ENCODE data around the gene FAAP20.

Gene FAAP20

DNA sequence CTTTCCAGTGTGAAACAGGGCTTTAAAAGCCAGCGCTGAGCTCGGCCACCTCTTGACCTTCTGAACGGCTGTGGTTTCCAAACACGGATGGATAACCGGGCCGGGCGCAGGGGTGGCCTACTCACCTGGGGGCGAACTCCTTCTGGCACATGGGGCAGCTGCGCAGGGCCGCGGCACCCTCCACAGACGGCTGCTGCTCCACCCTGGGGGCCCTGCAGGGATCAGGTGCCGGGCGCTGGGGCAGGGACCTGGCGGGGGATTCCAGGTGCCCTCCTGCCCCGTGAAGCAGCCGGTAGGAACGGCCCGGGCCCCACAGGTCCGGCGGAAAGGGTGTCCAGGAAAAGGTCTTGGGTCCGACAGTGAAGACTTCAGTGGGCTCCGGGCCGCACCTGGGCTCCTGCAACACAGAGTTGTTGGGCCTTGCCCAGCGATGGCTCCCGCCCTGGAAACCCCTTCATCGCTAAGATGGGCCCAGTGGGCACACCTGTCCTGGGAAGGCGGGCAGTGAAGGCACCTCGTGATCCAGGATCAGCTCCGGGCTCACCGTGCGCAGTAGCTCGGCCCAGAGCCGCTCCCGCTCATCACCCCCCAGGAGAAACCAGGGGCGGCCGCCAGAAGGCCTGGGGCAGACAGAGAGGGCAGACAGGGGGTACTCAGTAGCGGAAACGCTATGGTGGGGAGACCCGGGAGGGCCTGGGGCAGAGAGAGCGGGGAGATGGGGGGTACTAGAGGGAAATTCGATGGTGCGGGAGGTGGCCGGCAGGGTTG is 874 bp downstream of the FAAP20 start:
- DNase-seq = no peak

DNA sequence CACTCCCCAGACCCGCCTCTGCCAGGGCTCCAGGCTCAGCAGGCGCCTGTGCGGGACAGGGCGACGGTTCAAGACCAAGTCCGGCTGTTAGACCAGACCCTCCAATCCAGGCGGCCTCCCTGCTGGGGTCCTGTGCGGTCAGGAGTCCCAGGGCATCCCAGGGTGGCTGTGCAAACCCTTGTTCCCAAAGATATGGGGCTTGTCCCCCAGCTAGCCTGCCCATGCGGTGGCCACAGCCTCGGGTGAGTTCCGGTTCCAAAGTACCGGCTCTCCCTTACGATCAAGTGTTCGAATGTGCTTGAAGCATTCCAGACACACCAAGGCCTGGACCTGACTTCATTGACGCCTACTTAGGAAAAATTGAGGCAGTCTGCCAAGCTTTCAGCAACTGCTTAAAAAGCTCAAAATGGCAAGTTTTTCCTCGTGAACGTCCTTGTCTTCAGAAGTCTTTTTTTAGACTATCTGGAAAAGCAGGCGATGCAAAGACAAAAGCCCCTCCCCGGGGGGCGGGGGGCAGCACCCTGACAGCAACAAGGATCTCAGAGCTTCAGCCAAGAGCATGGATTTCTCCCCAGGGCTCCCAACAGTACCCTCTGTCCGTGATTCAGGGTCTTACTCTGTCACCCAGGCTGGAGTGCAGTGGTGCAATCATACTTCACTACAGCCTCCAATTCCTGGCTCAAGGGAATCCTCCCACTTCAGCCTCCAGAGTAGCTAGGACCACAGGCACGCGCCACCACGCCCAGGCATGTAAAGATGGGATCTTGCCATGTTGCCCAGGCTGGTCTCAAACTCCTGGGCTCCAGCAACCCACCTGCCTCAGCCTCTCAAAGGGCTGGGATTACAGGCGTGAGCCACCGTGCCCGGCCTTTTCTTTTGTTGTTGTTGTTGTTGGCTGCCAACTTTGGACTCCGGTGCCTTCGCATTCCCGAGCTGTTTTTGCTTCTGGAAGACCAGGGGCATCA is 2.3 kb downstream of the FAAP20 start:
- DNase-seq = no peak

DNA sequence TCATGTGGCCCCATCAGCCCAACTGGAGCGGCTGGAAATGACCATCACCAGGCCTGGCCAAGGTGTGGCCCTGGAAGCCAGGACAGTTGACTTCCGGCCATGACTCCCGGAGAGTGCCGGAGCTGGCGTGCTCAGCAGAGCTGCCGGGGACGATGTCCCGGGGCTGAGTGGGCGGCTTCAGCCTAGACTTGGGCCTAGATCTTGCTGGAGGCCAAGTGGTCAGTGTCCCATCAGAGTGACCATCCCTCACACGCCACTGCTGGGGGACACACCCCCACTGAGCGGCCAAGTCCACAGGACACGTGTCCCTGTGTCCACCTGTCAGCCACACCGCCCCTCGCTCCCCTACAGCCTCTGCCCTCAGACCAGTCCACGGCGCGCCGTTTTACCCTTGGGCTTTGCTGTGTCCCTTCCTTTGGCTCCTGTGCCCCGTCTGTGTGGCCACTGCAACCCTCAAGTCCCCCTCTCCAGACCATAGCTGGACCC is 4.0 kb downstream of the FAAP20 start:
- no peak for DNase-seq

DNA sequence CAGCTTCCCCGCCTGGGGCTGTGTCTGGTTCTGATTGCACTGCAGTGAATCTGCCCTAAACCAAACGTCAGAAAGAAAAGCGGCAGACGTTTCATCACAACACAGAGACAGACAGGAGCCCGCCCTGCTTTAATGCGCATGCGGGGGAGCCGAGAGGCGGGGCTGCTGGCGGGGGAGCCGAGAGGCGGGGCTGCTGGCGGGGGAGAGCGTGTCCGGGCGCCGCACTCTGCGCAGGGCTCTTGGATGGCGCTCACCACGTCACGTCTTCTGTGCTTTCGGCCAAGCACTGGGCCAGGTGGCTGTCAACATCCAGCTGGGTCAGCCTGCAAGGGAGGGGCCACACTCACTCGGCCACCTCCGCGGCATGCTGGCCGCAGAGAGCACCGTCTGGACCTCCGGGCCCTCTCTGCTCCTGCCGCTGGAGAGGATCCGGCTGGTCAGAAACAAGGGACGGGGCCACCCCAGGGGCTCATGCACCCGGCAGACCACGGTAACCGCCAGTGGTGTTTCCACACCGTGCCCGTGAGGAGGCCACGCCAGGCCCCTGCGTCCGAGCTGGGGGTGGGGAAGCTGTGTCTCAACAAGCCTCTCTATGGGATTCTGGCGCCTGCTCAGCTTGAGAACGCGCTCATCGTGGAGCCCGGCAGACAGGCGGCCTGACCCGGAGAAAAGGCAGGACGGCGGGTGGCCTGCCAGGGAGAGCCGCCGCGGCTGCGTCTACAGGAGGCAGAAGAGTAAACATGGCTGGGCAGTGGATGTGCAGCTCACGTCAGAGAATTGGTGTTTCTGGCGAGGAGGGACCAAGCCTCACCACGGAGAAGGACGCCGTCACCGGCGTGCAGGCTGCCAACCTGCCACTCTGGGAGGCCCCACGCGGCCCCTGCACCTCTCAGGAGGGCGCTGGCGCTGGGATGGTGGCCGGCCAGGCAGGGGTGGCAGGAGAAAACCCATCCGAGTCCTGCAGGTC is 4.8 kb downstream of the FAAP20 start:
- peak; percentile 87 for DNase-seq

DNA sequence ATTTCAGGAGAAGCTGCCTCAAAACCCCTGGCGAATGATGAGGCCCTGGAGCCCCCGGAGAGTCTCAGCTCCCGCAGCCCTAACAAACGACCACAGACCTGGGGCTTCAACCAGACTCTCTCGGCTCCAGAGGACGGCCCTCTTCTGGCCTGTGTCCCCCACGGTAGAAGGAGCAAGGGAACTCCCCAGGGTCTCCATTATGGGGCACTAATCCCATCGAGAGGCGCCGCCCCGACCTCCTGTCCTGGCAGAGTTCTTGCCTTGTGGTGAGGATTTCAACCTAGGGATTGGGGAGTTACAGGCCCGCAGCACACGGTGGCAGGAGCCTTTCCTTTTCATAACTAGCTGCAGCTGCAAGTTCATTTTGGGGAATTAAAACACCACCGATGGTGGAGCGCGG is 6.2 kb downstream of the FAAP20 start:
- no peak for DNase-seq

DNA sequence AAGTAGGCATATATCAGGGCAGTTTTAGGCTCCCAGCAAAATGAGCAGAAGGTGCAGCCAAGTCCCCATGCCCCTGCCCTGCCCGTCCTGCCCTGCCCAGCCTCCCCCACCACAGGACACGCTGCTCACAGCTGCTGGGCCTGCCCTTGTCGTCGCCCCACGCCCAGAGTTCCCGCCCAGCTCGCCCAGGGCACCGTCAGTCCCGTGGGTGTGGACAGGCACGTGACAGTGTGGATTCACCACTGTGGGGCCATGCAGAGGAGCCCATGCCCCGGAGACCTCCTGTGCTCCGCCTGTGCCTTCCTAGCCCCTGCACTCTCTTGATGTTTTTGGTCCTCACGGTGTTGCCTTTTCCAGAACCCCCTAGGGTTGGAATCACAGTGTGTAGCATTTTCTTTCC is 7.0 kb downstream of the FAAP20 start:
- DNase-seq = no peak

DNA sequence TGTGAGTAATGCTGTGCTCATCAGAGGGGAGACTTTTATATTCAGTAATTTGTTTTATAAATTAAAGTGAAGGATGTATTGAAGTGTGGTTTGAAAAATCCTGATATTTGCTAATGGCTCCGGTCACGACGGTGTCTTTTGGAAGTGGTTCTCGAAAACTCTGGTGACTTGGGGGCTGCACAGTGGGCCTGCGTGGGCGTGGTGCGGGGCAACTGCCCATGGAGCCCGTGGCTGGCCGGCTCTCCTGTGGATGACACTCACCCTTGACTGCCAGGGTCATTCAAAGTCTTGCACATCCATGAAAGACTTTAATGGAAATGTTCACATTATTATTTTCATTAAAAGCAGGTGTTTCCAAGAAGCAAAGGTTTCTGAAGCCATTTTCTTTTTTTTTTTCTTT is 7.7 kb downstream of the FAAP20 start:
- no peak for DNase-seq

DNA sequence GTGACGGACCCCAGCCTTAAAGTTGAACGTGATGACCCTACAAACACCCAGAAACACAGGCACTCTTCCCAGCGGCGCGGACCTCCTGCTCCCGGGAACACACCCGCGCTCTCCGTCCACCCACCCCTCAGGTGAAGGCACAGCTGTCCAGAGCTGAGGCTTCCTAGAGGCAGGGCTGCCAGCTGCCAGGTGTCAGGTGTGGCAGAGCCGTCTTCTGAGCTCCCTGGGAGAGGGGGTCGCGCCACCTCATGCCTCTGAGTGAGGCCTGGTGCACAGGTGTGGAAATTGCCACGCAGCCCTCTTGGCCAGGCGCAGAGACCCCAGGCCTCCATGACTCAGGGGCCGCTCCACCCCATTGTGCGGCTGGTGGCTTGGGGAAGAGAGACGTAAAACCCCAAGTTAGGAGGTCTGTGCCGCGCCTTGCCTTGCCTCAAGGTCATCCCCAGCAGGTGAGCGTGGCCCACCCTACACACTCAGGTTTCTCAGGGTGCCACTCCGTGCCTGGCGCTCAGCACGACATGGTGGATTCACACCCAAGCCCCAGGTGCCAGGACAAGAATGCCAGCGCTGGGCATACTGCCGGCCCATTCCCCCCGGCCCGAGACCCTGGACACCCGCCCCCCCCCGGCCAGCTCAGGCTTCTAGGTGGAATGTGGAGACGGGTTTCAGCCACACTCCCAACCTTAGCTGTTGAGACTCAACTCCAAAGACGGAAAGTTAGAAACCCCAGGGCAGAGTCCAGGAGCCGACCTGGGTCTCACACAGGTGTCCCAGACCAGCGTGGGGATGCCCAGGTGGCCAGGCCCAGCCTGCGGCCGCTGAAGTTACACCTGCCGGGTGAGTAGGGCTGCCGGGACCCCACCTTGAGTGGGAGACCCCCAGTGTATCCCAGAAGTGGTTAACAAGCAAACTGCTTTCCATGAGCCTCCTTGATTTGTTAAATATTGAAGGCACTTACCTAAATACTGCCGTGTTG is 8.4 kb downstream of the FAAP20 start:
- DNase-seq = no peak

DNA sequence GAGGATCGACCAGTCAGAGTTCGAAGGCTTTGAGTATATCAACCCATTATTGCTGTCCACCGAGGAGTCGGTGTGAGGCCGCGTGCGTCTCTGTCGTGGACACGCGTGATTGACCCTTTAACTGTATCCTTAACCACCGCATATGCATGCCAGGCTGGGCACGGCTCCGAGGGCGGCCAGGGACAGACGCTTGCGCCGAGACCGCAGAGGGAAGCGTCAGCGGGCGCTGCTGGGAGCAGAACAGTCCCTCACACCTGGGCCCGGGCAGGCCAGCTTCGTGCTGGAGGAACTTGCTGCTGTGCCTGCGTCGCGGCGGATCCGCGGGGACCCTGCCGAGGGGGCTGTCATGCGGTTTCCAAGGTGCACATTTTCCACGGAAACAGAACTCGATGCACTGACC is 9.6 kb downstream of the FAAP20 start:
- DNase-seq = no peak

DNA sequence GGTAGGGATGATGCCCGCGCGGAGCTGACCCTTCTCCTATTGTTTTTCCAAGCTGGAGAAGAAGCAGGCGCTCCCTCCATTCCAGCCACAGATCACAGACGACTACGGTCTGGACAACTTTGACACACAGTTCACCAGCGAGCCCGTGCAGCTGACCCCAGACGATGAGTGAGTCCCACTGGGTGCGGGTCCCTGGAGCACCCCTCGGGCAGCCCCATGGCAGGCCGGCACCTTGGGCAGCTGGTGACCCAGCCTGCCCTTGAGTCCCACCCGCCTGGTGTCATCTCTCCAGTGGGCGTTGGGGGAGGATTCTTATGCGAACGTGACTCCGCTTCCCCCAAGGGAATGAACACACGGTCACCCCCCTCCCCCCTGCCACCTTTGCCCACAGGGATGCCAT is 10.0 kb downstream of the FAAP20 start:
- no peak for DNase-seq

DNA sequence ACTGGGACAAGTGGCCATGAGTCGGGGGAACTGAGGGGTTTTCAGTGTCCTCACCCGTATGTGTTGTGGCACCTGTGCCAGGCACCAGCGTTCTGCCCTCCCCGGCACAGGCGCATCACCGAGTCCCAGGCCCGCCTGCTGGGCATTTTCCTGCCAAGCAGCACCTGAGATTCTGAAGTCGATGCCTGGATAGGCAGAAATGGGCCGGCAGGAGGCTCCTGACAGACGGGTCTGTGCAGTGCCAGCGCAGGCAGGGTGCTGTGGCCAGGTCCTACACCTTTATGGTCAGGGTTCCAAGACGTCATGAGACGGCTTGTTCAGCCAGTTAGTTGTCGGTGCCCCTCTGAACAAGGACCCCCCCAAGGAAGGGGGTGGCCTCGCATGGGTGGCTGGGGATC is 10.6 kb downstream of the FAAP20 start:
- DNase-seq = no peak

DNA sequence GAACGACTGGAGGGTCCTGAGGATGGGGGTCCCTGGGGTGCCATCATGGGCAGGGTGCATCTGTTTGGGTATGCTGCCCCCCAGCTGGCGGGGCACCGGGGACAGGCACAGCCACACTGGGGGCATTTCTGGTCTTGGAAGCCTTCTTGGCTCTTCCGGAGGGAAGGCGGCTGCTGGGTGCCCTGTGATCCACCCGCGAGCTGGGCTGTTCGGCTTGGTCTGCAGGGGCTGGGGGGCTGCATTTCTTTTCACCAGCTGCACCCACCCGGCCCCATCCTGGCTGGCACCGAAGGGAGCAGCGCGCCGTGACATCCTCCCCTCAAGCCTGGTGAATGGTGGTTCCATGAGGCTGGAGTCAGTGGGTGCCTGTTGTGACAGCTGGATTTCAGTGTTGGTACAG is 12.2 kb downstream of the FAAP20 start:
- no peak for DNase-seq

DNA sequence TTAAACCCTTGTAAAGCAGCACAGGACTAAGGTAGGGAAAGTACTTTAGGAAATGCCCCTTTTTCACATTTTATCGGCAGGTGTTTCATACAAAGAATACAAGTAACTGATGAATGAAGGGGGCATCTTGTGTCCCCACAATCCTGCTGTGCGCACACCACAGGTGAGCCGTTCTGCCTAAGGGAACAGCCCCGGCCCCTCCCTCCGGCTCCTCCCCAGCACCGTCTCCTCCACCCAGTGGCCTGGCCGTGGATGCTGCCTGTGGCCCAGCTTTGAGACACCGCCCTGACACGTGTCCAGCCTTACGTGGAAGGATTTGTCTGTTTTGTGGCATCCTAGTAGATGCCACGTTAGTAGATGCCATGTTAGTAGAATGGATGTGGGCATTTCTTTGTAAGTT is 12.8 kb downstream of the FAAP20 start:
- no peak for DNase-seq

DNA sequence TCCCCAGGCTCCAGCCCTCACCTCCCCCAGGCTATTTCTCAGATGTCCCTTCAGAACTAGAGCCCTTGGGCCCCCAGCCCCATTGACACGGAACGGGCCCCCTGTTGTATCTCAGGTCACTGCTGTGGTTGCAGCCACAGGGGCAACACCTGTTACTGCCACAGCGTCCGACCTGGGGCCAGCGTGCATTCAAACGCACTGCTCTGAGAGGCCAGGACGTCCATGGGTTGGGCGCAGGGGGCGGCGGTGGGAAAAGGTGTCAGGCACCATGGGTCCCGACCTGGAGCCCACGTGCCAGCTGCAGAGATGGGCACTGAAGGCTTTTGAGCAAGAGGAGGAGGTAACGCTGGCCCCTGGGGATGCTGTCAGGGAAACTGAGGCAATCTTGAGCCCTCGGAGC is 13.3 kb downstream of the FAAP20 start:
- no peak for DNase-seq

DNA sequence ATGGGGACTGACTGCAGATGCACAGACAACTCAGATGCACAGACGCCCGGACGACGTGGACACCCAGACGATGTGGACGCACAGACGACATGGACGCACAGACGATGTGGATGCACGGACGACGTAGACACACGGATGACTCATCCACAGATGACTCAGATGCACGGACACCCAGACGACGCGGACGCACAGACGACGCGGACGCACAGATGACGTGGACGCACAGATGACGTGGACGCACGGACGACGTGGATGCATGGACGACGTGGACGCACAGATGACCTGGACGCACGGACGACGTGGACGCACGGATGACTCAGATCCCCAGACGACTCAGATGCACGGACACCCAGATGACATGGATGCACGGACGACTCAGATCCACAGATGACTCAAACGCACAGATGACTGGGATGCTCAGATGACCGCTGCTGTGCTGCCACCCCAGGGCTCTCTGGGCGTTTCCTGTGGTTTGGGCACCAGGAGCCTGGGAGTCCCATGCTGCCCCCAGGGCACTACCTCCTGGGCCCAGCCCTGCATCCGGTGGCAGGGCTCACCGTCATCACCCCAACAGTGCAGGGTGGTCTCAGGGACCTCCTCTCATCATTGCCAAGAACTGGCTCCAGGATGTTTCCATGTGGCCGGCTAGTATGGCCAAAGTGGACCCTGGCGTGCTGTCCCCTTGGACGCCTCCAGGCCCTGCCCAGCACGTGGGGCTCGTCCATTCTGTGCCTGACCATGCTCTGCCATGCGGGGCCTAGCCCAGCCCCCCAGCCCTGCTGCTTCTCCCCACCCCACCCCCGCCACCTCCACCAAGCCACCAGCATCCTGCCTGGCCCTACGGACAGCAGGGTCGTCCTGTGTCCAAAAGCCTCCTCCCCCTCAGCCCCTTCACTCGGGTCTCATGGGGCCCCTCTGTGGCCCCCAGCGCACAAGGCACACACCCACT is 14.0 kb downstream of the FAAP20 start:
- no peak for DNase-seq

DNA sequence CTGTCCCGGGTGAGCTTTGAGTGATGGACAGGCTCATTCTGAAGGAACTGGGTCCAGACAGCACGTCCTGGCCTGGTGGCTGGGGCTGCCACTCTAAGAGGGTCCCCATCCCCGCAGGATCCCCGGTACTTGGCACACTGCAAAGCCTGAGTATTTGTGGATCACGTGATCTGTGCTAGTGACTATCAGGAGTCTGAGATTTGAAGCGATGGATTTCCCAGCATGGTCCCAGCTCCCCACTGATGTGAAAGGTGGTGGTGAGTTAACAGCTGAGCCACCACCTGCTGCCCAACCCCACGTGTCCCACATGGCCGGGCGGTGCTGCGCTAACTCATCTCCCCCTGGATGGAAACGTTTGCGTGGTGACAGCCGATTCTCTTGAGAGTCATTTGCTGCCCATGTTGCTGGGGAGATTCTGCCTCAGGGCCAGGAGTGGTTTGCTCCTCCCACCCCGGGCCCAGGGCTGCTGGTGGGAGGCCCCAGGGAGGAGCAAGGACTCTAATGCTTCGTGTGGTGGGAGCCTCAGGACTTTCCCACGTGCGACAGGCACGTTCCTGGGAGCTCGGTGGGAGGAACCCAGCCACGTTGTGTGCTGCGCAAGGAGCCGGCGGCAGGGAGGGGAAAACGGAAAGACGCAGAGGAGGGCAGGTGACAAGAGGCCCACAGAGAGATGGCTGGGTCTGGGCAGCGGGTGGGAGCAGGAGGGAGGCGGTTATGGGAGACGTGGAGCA is 15.1 kb downstream of the FAAP20 start:
- DNase-seq = no peak

DNA sequence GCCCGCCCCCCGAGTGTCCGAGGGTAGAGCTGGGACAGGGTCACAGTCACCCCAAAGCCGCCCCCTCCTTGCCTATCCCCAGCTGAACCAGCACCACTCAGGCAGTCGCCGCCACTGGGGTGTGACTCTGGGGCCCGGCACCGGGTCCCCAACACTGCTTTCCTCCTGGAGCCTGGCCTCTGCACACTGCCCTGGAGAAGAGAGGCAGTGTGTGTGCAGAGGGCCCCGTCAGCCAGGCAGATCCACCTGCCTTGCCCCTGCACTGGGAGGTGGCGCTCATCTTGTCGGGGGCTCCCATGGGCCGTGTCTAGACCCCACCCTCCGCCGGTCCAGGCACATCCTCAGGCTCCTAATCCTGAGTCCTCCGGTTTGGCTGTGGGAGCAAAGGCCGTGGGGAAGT is 15.7 kb downstream of the FAAP20 start:
- DNase-seq = no peak

DNA sequence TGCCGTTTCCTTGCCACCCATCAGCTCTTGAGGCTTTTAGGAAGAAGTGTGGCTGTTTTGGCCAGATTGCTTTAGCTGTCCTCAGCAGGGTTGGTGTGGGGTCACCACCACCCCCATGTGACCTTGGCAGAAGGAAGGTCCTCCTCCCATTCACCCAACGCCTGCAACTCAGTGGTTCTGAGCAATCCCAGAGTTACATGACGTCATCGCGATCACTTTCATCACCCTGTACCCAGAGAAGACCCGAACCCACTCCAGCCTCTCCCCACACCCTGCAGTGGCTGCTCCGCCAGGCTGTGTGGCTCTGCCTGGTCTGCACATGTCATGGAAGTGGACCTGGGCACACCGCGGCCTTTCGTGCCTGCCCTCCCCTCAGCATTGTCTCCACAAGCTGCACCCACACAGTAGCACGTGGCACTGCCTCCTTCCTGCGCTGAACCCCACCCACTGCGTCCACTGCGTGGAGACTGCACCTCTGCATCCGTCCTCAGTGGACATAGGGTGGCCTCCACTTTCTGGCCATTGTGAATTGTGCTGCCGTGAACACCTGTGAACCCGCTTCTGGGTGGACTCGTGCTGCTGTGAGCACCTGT is 16.5 kb downstream of the FAAP20 start:
- no peak for DNase-seq

DNA sequence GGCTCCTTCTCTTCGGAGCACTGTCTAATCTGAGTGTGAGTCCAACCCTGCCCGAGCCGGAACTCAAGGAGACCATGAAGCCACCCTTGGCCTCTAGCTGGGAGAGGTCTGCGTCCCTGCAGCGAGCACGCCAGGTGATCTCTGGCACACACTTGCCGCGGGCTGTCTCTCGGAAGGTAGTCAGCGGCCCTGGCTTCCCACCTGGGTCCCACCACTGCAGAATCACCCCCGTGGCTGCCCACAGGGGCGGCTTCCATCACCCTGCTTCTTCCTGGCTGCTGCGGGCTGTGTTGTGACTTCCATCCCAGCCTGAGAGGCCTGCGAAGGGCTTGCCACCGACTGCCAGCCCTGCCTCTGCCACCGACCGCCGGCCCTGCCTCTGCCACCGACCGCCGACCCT is 17.0 kb downstream of the FAAP20 start:
- no peak for DNase-seq
